GM23338 (cell line): ENCODE results near the gene NDRG3. TPM values are rescaled to one million over a fixed set of nuclear protein-coding genes. Genes with fewer than 3 reads are reported as not detected.

ENCODE experiments used
- ATAC-seq: fragments of 200-7000 bp; cut with Tn5 transposase; 3 replicates; pipeline ENCODE4 v1.9.1; 2020
- DNase-seq: peaks from one replicate; pipeline ENCODE4 v3.0.0-alpha.2; 2015; ENCODE audit warnings: low spot score
- H2AFZ ChIP-seq: fragments of 200-600 bp; sonication (generic); 2 replicates; pipeline ENCODE4 v1.8.0; 2016; ENCODE audit warnings: antibody characterized with exemption, mild to moderate bottlenecking, moderate library complexity
- H3F3A ChIP-seq: fragments of 200-600 bp; sonication (generic); replicated peaks from 2 replicates; pipeline ENCODE4 v1.8.0; 2017; ENCODE audit warnings: antibody characterized with exemption, mixed run types, low read depth
- H3K27ac ChIP-seq: fragments of 200-600 bp; sonication (generic); 2 replicates; pipeline ENCODE4 v1.6.1; 2016; ENCODE audit warnings: low read depth
- H3K27me3 ChIP-seq: fragments of 200-600 bp; sonication (generic); 2 replicates; pipeline ENCODE4 v1.8.0; 2016; ENCODE audit warnings: mild to moderate bottlenecking, mixed run types, moderate library complexity; ENCODE audit not compliant: insufficient read depth
- H3K36me3 ChIP-seq: fragments of 200-600 bp; sonication (generic); 2 replicates; pipeline ENCODE4 v1.8.0; 2016; ENCODE audit warnings: mild to moderate bottlenecking; ENCODE audit not compliant: insufficient read depth
- H3K4me1 ChIP-seq: fragments of 200-600 bp; sonication (generic); 2 replicates; pipeline ENCODE4 v1.8.0; 2016; ENCODE audit warnings: mild to moderate bottlenecking, moderate library complexity; ENCODE audit not compliant: insufficient read depth
- H3K4me2 ChIP-seq: fragments of 200-600 bp; sonication (generic); 2 replicates; pipeline ENCODE4 v1.7.1; 2017; ENCODE audit warnings: mixed run types
- H3K4me3 ChIP-seq: fragments of 200-600 bp; sonication (generic); 2 replicates; pipeline ENCODE4 v1.6.1; 2016; ENCODE audit warnings: mixed run types
- H3K79me2 ChIP-seq: fragments of 200-600 bp; sonication (generic); replicated peaks from 2 replicates; pipeline ENCODE4 v1.8.0; 2017; ENCODE audit warnings: mild to moderate bottlenecking; ENCODE audit not compliant: insufficient read depth
- H3K9me2 ChIP-seq: fragments of 200-600 bp; sonication (generic); 2 replicates; pipeline ENCODE4 v1.8.0; 2017; ENCODE audit not compliant: insufficient read depth
- H4K20me1 ChIP-seq: fragments of 200-600 bp; sonication (generic); replicated peaks from 2 replicates; pipeline ENCODE4 v1.8.0; 2017; ENCODE audit warnings: mild to moderate bottlenecking; ENCODE audit not compliant: insufficient read depth
- H3K27ac Mint-ChIP-seq: 2 replicates; pipeline ENCODE4 v1.8.0; 2020; ENCODE audit warnings: inconsistent platforms, mild to moderate bottlenecking, moderate library complexity, mixed read lengths
- H3K27me3 Mint-ChIP-seq: 3 replicates; pipeline ENCODE4 v1.8.0; 2022; ENCODE audit warnings: low read depth, mild to moderate bottlenecking, moderate library complexity, mixed read lengths, inconsistent platforms; ENCODE audit not compliant: insufficient read depth, poor library complexity
- H3K36me3 Mint-ChIP-seq: 3 replicates; pipeline ENCODE4 v1.8.0; 2021; ENCODE audit warnings: low read depth, mild to moderate bottlenecking, inconsistent platforms, moderate library complexity, mixed read lengths
- H3K4me1 Mint-ChIP-seq: 3 replicates; pipeline ENCODE4 v1.8.0; 2020; ENCODE audit warnings: mild to moderate bottlenecking, inconsistent platforms, mixed read lengths
- H3K4me3 Mint-ChIP-seq: 3 replicates; pipeline ENCODE4 v1.8.0; 2021; ENCODE audit warnings: moderate library complexity, mild to moderate bottlenecking, inconsistent platforms, mixed read lengths
- H3K9me3 Mint-ChIP-seq: 3 replicates; pipeline ENCODE4 v1.8.0; 2020; ENCODE audit warnings: moderate library complexity, mild to moderate bottlenecking, inconsistent platforms, mixed read lengths
- CREB1 ChIP-seq: fragments of 250-450 bp; sonication (Bioruptor Pico); IDR thresholded peaks from 2 replicates; pipeline ENCODE4 v1.5.0; 2020; ENCODE audit warnings: low read depth, mild to moderate bottlenecking, moderate library complexity
- EZH2 ChIP-seq: fragments of 200-600 bp; sonication (generic); IDR thresholded peaks from one replicate; pipeline ENCODE4 v1.8.0; 2017; ENCODE audit warnings: antibody characterized with exemption, mild to moderate bottlenecking, low read depth; ENCODE audit not compliant: unreplicated experiment
- EZH2phosphoT487 ChIP-seq: fragments of 200-600 bp; sonication (generic); IDR thresholded peaks from one replicate; pipeline ENCODE4 v1.8.1; 2018; ENCODE audit warnings: antibody characterized with exemption; ENCODE audit not compliant: unreplicated experiment
- JUNB ChIP-seq: IDR thresholded peaks from one replicate; pipeline ENCODE4 v1.6.1; 2016; ENCODE audit warnings: antibody characterized with exemption; ENCODE audit not compliant: unreplicated experiment
- NANOG ChIP-seq: IDR thresholded peaks from 2 replicates; pipeline ENCODE4 v1.6.1; 2016; ENCODE audit warnings: antibody characterized with exemption, borderline replicate concordance
- POLR2AphosphoS5 ChIP-seq: IDR thresholded peaks from 2 replicates; pipeline ENCODE4 v1.6.1; 2016; ENCODE audit warnings: antibody characterized with exemption, low read depth
- STAT1 ChIP-seq: IDR thresholded peaks from one replicate; pipeline ENCODE4 v1.6.1; 2016; ENCODE audit warnings: antibody characterized with exemption; ENCODE audit not compliant: unreplicated experiment
- ZNF114 ChIP-seq: fragments of 250-450 bp; sonication (Bioruptor Pico); IDR thresholded peaks from 2 replicates; pipeline ENCODE4 v1.5.0; 2020; ENCODE audit warnings: mild to moderate bottlenecking, moderate library complexity
- ZNF331 ChIP-seq: fragments of 250-450 bp; sonication (Bioruptor Pico); IDR thresholded peaks from 2 replicates; pipeline ENCODE4 v1.5.0; 2020; ENCODE audit warnings: low read depth, mild to moderate bottlenecking, moderate library complexity
- polyA plus RNA-seq: library from polyadenylated mRNA; unstranded; fragments of >200 nt; fragmentation: Nextera tagmentation; extraction: Ambion mirVana; gene quantifications from 2 replicates; pipeline ENCODE4 v1.2.1, GENCODE V29; 2016
- total RNA-seq: library from RNA; depleted of rRNA; stranded (reverse); fragments of >200 nt; shearing (Covaris generic); gene quantifications from 2 replicates; pipeline ENCODE4 v1.2.3, GENCODE V29; 2014
- TF ChIP-seq, protein P1 (sequence below), 2 experiments: fragments of 200-600 bp in 1 of 2; sonication (generic) in 1 of 2; conservative IDR thresholded peaks; 2 replicates each; pipeline versions ENCODE4 v1.5.1 to v1.6.1; 2016 to 2017; ENCODE audit warnings: antibody characterized with exemption in 2 of 2, low read depth in 2 of 2, mild to moderate bottlenecking in 2 of 2, moderate library complexity in 1 of 2
- TF ChIP-seq, protein P2 (sequence below): IDR thresholded peaks from one replicate; pipeline ENCODE4 v1.6.1; 2018; ENCODE audit warnings: antibody characterized with exemption; ENCODE audit not compliant: unreplicated experiment
- TF ChIP-seq, protein P3 (sequence below): IDR thresholded peaks from 2 replicates; pipeline ENCODE4 v1.6.1; 2016; ENCODE audit warnings: antibody characterized with exemption
- TF ChIP-seq, protein P4 (sequence below): fragments of 250-450 bp; sonication (Bioruptor Pico); IDR thresholded peaks from 2 replicates; pipeline ENCODE4 v1.5.0; 2020; ENCODE audit warnings: mild to moderate bottlenecking, moderate library complexity

The NDRG3 gene
- total and polyA plus RNA-seq, 2 experiments from 2014 or later, result 18.6 to 24.0 TPM

DNA sequence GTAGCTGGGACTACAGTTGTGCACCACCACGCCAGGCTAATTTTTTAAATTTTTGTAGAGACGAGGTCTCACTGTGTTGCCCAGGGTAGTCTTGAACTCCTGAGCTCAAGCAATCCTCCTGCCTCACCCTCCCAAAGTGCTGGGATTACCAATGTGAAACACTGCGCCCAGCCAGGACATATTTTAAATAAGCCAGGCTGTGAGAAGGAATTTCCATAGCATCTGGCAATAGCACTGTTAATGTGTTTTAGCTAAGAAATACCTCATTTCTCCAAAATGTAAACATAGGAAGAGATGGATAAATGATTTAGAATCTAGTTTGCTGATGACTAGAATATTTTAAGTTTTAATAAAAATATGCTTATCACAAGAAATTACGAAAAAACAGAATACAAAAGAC, 72.9 kb downstream of the NDRG3 start:
- H4K20me1 ChIP-seq, result peaks cover 3% of the 10 kb centered on the region; the same call in 1 of the 2 replicates
- ATAC-seq (no peak), DNase-seq (no peak)
- H3F3A ChIP-seq, result peaks cover 2% of the 10 kb centered on the region; the same call in 1 of the 2 replicates
- H2AFZ ChIP-seq, result no peak overlapping the region
- no peaks in the 10 kb centered on the region for H3K36me3 ChIP-seq
- H3K79me2 ChIP-seq, result no peaks in the 10 kb centered on the region
- no peak for TF ChIP-seq ZNF331
- TF ChIP-seq EZH2phosphoT487, result no peak
- TF ChIP-seq JUNB, result no peak
- TF ChIP-seq, protein P1, sequence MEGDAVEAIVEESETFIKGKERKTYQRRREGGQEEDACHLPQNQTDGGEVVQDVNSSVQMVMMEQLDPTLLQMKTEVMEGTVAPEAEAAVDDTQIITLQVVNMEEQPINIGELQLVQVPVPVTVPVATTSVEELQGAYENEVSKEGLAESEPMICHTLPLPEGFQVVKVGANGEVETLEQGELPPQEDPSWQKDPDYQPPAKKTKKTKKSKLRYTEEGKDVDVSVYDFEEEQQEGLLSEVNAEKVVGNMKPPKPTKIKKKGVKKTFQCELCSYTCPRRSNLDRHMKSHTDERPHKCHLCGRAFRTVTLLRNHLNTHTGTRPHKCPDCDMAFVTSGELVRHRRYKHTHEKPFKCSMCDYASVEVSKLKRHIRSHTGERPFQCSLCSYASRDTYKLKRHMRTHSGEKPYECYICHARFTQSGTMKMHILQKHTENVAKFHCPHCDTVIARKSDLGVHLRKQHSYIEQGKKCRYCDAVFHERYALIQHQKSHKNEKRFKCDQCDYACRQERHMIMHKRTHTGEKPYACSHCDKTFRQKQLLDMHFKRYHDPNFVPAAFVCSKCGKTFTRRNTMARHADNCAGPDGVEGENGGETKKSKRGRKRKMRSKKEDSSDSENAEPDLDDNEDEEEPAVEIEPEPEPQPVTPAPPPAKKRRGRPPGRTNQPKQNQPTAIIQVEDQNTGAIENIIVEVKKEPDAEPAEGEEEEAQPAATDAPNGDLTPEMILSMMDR (conservative IDR thresholded peaks at IDR 0.05; ENCODE audit: low read depth in 2 of 2), result no peak
- TF ChIP-seq, protein P2, sequence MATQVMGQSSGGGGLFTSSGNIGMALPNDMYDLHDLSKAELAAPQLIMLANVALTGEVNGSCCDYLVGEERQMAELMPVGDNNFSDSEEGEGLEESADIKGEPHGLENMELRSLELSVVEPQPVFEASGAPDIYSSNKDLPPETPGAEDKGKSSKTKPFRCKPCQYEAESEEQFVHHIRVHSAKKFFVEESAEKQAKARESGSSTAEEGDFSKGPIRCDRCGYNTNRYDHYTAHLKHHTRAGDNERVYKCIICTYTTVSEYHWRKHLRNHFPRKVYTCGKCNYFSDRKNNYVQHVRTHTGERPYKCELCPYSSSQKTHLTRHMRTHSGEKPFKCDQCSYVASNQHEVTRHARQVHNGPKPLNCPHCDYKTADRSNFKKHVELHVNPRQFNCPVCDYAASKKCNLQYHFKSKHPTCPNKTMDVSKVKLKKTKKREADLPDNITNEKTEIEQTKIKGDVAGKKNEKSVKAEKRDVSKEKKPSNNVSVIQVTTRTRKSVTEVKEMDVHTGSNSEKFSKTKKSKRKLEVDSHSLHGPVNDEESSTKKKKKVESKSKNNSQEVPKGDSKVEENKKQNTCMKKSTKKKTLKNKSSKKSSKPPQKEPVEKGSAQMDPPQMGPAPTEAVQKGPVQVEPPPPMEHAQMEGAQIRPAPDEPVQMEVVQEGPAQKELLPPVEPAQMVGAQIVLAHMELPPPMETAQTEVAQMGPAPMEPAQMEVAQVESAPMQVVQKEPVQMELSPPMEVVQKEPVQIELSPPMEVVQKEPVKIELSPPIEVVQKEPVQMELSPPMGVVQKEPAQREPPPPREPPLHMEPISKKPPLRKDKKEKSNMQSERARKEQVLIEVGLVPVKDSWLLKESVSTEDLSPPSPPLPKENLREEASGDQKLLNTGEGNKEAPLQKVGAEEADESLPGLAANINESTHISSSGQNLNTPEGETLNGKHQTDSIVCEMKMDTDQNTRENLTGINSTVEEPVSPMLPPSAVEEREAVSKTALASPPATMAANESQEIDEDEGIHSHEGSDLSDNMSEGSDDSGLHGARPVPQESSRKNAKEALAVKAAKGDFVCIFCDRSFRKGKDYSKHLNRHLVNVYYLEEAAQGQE, result no peak
- TF ChIP-seq POLR2AphosphoS5, result no peak
- TF ChIP-seq CREB1 (CRISPR knock-in tag), result no peak
- TF ChIP-seq, protein P3, sequence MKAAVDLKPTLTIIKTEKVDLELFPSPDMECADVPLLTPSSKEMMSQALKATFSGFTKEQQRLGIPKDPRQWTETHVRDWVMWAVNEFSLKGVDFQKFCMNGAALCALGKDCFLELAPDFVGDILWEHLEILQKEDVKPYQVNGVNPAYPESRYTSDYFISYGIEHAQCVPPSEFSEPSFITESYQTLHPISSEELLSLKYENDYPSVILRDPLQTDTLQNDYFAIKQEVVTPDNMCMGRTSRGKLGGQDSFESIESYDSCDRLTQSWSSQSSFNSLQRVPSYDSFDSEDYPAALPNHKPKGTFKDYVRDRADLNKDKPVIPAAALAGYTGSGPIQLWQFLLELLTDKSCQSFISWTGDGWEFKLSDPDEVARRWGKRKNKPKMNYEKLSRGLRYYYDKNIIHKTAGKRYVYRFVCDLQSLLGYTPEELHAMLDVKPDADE, result no peak
- TF ChIP-seq NANOG, result no peak
- no peak for TF ChIP-seq EZH2
- no peak for TF ChIP-seq STAT1
- no peak for TF ChIP-seq ZNF114 (CRISPR knock-in tag)
- TF ChIP-seq, protein P4, sequence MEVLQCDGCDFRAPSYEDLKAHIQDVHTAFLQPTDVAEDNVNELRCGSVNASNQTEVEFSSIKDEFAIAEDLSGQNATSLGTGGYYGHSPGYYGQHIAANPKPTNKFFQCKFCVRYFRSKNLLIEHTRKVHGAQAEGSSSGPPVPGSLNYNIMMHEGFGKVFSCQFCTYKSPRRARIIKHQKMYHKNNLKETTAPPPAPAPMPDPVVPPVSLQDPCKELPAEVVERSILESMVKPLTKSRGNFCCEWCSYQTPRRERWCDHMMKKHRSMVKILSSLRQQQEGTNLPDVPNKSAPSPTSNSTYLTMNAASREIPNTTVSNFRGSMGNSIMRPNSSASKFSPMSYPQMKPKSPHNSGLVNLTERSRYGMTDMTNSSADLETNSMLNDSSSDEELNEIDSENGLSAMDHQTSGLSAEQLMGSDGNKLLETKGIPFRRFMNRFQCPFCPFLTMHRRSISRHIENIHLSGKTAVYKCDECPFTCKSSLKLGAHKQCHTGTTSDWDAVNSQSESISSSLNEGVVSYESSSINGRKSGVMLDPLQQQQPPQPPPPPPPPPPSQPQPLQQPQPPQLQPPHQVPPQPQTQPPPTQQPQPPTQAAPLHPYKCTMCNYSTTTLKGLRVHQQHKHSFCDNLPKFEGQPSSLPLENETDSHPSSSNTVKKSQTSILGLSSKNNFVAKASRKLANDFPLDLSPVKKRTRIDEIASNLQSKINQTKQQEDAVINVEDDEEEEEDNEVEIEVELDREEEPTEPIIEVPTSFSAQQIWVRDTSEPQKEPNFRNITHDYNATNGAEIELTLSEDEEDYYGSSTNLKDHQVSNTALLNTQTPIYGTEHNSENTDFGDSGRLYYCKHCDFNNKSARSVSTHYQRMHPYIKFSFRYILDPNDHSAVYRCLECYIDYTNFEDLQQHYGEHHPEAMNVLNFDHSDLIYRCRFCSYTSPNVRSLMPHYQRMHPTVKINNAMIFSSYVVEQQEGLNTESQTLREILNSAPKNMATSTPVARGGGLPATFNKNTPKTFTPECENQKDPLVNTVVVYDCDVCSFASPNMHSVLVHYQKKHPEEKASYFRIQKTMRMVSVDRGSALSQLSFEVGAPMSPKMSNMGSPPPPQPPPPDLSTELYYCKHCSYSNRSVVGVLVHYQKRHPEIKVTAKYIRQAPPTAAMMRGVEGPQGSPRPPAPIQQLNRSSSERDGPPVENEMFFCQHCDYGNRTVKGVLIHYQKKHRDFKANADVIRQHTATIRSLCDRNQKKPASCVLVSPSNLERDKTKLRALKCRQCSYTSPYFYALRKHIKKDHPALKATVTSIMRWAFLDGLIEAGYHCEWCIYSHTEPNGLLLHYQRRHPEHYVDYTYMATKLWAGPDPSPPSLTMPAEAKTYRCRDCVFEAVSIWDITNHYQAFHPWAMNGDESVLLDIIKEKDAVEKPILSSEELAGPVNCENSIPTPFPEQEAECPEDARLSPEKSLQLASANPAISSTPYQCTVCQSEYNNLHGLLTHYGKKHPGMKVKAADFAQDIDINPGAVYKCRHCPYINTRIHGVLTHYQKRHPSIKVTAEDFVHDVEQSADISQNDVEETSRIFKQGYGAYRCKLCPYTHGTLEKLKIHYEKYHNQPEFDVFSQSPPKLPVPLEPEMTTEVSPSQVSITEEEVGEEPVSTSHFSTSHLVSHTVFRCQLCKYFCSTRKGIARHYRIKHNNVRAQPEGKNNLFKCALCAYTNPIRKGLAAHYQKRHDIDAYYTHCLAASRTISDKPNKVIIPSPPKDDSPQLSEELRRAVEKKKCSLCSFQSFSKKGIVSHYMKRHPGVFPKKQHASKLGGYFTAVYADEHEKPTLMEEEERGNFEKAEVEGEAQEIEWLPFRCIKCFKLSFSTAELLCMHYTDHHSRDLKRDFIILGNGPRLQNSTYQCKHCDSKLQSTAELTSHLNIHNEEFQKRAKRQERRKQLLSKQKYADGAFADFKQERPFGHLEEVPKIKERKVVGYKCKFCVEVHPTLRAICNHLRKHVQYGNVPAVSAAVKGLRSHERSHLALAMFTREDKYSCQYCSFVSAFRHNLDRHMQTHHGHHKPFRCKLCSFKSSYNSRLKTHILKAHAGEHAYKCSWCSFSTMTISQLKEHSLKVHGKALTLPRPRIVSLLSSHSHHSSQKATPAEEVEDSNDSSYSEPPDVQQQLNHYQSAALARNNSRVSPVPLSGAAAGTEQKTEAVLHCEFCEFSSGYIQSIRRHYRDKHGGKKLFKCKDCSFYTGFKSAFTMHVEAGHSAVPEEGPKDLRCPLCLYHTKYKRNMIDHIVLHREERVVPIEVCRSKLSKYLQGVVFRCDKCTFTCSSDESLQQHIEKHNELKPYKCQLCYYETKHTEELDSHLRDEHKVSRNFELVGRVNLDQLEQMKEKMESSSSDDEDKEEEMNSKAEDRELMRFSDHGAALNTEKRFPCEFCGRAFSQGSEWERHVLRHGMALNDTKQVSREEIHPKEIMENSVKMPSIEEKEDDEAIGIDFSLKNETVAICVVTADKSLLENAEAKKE (CRISPR knock-in tag), result no peak
- peaks cover 4% of the 10 kb centered on the region for H3K27me3 Mint-ChIP-seq
- no peaks in the 10 kb centered on the region; the same call in 1 of the 3 replicates for H3K9me3 Mint-ChIP-seq
- H3K4me3 ChIP-seq, result no peak overlapping the region
- no peak overlapping the region for H3K27ac ChIP-seq
- H3K27ac Mint-ChIP-seq, result no peak overlapping the region
- H3K27me3 ChIP-seq, result no peaks in the 10 kb centered on the region
- H3K4me2 ChIP-seq, result no peak overlapping the region
- H3K36me3 Mint-ChIP-seq, result peaks cover 8% of the 10 kb centered on the region
- 0 out of 3 replicates have a peak, but pooled peaks cover 2% of the 10 kb centered on the region for H3K4me1 Mint-ChIP-seq
- no peak overlapping the region for H3K4me3 Mint-ChIP-seq
- no peaks in the 10 kb centered on the region for H3K4me1 ChIP-seq
- H3K9me2 ChIP-seq, result no peaks in the 10 kb centered on the region
